GM12891 (cell line): Measurements from ENCODE around the gene DHRS9.

Experiments used
- PAX5 ChIP-seq: IDR thresholded peaks from 2 replicates; pipeline ENCODE4 v1.6.1; 2011; ENCODE audit warnings: low read length, moderate library complexity, mild to moderate bottlenecking; ENCODE audit not compliant: insufficient read depth, severe bottlenecking
- POLR2A ChIP-seq: IDR thresholded peaks from 2 replicates; pipeline ENCODE4 v1.6.1; 2011; ENCODE audit warnings: low read depth, low read length, control low read depth

DNA sequence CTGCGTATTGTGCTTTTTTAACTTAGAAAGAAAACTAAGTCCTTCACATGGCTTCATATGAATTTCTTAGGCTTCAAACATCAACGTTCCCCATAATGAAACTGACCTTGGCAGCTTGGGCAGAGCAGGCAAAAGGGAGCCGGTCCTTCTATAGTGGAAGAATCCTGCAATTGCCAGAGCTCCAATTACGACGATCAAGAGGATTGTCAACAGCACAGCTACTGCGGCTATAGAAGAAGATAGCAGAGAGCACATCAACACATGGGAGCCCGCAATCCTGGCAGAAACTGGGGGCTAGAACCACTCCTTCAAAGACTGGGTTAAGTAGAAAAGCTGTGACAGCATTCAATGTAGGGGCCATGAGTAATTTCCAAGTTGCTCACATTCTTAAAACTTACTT lies 69.8 kb downstream of the DHRS9 start:
- TF ChIP-seq POLR2A (no peak), PAX5 (no peak)
